ENCODE measurements around the gene GUK1.

DNA sequence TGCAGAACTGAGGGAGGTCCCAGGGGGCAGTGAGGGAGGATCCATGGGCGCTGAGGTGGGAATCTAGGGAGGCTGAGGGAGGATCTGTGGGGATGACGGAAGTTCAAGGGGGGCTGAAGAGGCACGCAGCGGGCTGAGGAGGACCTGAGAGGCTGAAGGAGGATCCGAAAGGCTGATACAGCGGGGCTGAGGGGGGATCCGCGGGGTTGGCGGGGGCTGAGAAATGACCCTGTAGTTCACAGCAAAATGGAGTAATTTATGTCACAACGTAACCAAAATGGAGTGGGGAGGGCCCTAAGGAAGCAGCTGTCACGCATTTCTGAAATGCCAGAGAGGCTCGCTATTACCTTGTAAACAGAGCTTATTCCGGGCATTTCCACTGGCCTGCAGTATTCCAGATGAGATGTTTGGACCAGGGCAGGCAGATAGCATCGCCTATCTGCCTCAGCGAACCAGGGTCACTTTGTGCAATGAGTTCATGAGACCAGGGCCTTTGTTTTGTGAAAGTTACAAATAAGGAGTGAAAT, 30.1 kb upstream of the GUK1 start:
- TF ChIP-seq KDM4A (IDR thresholded peaks at IDR 0.05; ENCODE audit: low read depth, low read length, severe bottlenecking) (no peak), BACH1 (IDR thresholded peaks at IDR 0.05; ENCODE audit: low read length) (no peak), POLR2AphosphoS5 (IDR thresholded peaks at IDR 0.05; ENCODE audit: low read depth, low read length) (no peak), RFX5 (IDR thresholded peaks at IDR 0.05; ENCODE audit: borderline replicate concordance, low read depth, low read length) (no peak), POLR2A (IDR thresholded peaks at IDR 0.05; ENCODE audit: control extremely low read depth in 1 of 2, low read depth in 2 of 2, low read length in 2 of 2) (no peak), GABPA (IDR thresholded peaks at IDR 0.05; ENCODE audit: borderline replicate concordance, insufficient read depth, low read length) (no peak), EP300 (IDR thresholded peaks at IDR 0.05; ENCODE audit: borderline replicate concordance in 1 of 2, low read depth in 2 of 2, low read length in 2 of 2) (no peak), JUND (IDR thresholded peaks at IDR 0.05; ENCODE audit: low read length) (no peak), EZH2 (IDR thresholded peaks at IDR 0.05; ENCODE audit: low read depth, low read length, severe bottlenecking) (no peak), KDM1A (IDR thresholded peaks at IDR 0.05; ENCODE audit: borderline replicate concordance, low read length) (no peak)
- TF ChIP-seq, protein P1, sequence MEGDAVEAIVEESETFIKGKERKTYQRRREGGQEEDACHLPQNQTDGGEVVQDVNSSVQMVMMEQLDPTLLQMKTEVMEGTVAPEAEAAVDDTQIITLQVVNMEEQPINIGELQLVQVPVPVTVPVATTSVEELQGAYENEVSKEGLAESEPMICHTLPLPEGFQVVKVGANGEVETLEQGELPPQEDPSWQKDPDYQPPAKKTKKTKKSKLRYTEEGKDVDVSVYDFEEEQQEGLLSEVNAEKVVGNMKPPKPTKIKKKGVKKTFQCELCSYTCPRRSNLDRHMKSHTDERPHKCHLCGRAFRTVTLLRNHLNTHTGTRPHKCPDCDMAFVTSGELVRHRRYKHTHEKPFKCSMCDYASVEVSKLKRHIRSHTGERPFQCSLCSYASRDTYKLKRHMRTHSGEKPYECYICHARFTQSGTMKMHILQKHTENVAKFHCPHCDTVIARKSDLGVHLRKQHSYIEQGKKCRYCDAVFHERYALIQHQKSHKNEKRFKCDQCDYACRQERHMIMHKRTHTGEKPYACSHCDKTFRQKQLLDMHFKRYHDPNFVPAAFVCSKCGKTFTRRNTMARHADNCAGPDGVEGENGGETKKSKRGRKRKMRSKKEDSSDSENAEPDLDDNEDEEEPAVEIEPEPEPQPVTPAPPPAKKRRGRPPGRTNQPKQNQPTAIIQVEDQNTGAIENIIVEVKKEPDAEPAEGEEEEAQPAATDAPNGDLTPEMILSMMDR (IDR thresholded peaks at IDR 0.05; ENCODE audit: control extremely low read depth in 1 of 3, insufficient read depth in 1 of 3, low read depth in 1 of 3, low read length in 3 of 3) = no peak
